NCI-H1694 (cell line): ENCODE results near the gene ZNF695.
A peak's percentile ranks its signal among the peaks of the same experiment; 100 is the strongest.
"Not testable (repeated sequence)": the region's sequence is repeated elsewhere in the genome, so short reads cannot be mapped to it uniquely, and the experiment has no call there.

ENCODE experiments used
- DNase-seq: peaks from one replicate; lab custom pipeline; 2025; lab: John Stamatoyannopoulos, UW

The ZNF695 gene

GRCh38 chr1:247007511-247008405 lies at the start of gene ZNF695:
Gene ZNF695, minus strand, starts transcription at chr1:247008057. Its CDS starts 149 bp downstream, at chr1:247007908.
- peak; percentile 96 for DNase-seq

DNA sequence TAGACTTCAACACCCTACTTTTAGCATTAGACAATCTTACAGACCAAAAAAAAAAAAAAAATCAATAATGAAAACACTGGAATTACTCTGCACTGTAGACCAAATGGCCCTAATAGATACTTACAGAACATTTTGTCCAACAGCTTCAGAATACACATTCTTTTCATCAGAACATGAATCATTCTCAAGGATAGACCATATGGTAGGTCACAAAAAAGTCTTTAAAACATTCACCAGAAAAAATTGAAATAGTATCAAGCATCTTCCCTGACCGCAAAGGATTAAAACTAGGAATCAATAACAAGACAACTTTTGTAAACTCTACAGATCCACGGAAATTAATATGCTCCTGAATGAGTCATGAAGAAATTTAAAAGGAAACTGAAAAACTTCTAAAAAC lies 48.2 kb upstream of the ZNF695 start:
- DNase-seq, result no peak

DNA sequence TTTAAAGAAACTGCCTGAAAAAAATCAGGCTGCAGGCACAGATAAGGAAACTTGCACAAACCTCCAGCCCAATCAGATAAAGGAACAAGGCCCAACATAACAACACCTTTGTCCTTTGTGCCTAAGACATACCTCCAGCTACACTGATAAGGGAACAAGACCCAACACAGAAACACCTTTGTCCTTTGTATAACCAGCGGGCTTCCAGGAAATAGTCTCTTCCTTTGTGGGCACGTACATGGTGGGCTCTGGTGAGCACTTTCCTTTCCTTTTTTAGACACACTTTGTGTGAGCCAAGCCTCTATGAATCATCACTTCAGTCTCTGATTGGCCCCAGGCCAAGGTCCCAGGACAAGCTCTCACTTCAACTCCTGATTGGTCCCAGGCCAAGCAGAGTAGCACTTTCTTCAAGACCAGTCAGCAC lies 47.1 kb upstream of the ZNF695 start:
- no peak for DNase-seq

- DNase-seq, result no peak
Observed at GRCh38 chr1:247047702-247048101, 39.8 kb upstream of the ZNF695 start.

DNA sequence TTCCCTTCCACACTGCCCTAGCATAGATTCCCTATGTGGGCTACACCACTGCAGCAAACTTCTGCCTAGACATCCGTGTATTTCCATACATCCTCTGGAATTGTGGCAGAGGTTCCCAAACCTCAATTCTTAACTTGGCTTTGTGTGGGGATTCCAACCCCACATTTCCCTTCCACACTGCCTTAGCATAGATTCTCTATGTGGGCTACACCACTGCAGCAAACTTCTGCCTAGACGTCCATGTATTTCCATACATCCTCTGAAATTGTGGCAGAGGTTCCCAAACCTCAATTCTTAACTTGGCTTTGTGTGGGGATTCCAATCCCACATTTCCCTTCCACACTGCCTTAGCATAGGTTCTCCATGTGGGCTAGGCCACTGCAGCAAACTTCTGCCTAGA lies 39.4 kb upstream of the ZNF695 start:
- DNase-seq, result no peak

- no peak for DNase-seq
Observed at GRCh38 chr1:247043406-247043805, 35.5 kb upstream of the ZNF695 start.

DNA sequence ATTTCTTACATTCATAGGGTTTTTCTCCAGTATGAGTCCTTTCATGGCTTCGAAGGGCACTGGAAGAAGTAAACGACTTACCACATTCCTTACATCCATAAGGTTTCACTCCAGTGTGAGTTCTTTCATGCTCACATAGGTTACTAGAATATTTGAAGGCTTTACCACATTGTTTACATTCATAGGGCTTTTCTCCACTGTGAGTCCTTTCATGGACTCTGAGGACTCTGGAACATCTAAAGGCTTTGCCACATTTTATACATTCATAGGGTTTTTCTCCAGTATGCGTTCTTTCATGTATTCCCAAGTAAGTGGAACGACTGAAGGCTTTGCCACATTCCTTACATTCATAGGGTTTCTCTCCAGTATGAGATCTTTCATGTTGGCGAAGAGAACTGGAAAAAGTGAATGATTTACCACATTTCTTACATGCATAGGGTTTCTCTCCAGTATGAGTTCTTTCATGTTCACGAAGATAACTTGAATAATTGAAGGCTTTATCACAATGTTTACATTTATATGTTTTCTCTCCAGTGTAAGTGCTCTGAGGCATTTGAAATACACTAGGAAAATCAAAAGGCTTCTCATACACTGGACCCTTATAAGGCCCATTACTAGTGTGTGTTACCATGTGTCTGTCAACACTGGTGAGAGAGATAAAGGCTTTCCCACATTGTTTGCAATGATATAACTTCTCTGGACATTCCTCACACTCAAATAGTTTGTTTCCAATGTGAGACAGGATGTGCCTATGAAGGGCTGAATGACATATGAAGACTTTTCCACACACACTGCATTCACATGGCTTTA lies 29.9 kb upstream of the ZNF695 start:
- no peak for DNase-seq

DNA sequence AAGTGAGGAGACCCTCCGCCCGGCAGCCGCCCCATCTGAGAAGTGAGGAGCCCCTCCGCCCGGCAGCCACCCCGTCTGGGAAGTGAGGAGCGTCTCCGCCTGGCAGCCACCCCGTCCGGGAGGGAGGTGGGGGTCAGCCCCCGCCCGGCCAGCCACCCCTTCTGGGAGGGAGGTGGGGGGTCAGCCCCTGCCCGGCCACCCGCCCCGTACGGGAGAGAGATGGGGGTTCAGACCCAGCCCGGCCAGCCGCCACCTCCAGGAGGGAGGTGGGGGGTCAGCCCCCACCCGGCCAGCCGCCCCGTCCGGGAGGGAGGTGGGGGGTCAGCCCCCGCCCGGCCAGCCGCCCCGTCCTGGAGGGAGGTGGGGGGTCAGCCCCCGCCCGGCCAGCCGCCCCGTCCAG lies 24.4 kb upstream of the ZNF695 start:
- not testable (repeated sequence) for DNase-seq

GRCh38 chr1:247024658-247025057 lies 16.8 kb upstream of the ZNF695 start:
- not testable (repeated sequence) for DNase-seq

DNA sequence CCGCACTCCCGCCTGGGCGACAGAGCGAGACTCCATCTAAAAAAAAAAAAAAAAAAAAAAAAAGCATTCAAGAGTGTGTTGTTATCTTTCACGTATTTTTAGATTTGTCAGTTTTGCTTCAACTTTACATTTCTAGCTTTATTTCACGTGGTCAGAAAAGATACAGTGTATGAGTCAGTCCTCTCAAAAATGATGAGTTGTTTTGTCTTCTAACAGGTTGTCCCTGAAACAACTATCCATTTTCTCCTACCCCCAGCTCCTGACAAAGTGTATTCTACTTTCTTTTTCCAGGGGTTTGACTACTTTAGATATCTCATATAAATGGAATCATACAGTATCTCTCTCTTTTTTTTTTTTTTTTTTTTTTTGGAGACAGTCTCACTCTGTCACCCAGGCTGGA lies 5.5 kb upstream of the ZNF695 start:
- DNase-seq, result no peak

GRCh38 chr1:247008406-247008799 lies 546 bp upstream of the ZNF695 start:
- DNase-seq, result no peak

DNA sequence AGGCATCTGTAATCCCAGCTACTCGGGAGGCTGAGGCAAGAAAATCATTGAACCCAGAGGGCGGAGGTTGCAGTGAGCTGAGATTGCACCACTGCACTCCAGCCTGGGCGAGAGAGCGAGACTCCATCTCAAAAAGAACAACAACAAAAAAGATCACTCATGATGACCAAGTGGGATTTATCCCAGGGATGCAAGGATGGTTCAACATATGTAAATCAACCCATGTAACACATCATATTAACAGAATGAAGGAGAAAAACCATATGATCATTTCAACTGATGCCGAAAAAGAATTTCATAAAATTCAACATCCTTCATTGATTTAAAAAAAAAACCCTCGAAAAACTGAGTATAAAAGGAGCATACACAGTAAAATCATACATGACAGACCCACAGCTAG lies 3.8 kb downstream of the ZNF695 start:
- not testable (repeated sequence) for DNase-seq

DNA sequence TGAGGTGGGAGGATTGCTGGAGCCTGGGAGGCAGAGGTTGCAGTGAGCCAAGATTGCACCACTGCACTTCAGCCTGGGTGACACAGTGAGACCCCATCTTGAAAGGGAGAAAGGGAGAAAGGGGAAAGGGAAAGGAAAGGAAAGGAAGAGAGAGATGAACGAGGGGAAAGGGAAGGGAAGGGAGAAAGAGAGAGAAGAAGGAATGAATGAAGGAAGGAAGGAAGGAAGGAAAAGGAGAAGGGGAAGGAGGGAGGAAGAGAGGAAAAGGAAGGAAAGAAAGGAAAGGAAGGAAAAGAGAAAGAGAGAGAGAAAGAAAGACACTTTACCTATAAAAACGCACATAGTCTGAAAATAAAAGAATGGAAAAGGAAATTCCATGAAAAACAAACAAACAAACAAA lies 18.0 kb downstream of the ZNF695 start:
- no peak for DNase-seq

DNA sequence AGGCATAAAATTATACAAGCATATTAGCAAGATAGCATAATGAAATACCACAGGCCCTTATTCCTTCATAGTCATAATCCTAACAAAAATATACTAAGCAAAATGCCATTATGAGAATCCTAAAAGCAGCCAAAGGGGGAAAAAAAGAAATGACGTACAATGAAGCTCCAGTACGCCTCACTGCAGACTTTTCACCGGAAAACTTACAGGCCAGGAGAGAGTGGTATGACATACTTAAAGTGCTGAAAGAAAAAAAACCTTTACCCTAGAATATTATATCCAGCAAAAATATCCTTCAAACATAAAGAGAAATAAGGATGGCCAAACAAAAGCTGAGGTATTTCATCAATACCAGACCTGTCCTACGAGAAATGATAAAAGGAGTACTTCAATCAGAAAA lies 19.5 kb downstream of the ZNF695 start:
- no peak for DNase-seq

DNA sequence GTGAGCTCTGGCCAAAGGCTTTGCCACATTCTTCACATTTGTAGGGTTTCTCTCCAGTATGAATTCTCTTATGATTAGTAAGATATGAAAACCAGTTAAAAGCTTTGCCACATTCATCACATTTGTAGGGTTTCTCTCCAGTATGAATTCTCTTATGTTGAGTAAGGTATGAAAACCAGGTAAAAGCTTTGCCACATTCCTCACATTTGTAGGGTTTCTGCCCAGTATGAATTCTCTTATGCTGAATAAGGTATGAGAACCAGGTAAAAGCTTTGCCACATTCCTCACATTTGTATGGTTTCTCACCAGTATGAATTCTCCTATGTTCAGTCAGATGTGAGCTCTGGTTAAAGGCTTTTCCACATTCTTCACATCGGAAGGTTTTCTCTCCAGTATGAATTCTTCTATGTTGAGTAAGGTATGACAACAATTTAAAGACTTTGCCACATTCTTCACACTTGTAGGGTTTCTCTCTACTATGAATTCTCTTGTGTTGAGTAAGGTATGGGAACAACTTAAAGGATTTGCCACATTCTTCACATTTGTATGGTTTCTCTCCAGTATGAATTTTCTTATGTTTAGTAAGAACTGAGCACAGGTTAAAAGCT lies 20.7 kb downstream of the ZNF695 start:
- no peak for DNase-seq

DNA sequence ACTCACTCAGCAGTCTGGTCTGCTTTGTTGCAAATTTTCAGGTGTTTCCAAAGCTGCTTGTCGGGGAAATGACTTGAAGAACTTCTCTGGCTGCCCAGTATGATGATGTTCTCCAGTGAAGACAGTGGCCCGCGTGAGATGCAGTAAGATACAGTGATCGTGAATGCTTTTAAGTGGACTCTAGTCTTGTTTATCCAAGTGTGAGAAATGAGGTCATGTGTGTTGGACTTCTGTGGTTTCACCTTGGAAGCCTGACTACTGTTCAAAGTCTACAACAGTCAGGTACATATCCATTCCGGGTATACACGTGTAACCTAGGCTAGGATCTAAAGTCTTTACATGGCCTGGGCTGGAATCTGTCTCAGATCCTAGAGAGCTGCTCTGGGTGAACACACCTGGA lies 29.1 kb downstream of the ZNF695 start:
- DNase-seq, result no peak

GRCh38 chr1:246978281-246978680 lies 29.6 kb downstream of the ZNF695 start:
- no peak for DNase-seq

DNA sequence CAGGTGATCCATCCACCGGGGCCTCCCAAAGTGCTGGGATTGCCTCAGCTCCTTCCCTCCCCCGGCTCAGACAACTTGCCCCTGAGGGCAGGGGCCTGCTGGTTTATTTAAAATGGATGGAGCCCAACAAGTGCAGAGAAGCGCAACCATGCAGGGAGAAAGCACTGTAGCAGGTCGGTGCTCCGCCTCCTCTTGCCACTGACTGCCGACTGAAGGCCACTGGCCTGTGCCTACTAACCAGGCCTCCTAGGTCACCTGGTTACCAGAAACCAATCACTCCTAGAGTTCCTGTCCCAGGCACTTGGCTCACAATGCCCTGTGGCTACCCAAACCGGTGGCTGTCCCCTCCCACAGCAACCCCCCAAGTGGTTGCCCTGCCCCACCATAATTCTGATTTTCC lies 35.9 kb downstream of the ZNF695 start:
- DNase-seq, result no peak

DNA sequence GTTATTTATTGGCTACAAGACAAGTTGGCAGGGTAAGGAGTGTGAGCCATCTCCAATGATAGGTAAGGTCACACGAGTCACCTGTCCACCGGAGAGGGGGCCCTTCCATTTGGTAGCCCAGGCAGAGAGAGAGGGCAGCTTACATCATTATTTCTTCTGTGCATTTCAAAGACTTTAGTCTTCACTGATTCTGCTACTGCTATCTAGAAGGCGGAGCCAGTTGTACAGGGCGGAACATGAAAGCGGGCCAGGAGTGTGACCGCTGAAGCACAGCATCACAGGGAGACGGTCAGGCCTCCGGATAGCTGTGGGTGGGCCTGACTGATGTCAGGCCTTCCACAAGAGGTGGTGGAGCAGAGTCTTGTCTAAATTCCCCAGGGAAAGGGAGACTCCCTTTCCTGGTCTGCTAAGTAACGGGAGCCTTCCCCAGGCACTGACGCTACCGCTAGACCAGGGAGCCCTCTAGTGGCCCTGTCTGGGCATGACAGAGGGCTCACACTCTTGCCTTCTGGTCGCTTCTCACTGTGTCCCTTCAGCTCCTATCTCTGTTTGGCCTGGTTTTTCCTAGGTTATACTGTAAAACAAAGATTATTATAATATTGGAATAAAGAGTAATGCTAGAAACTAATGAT lies 36.7 kb downstream of the ZNF695 start:
- DNase-seq, result peak; percentile 4

DNA sequence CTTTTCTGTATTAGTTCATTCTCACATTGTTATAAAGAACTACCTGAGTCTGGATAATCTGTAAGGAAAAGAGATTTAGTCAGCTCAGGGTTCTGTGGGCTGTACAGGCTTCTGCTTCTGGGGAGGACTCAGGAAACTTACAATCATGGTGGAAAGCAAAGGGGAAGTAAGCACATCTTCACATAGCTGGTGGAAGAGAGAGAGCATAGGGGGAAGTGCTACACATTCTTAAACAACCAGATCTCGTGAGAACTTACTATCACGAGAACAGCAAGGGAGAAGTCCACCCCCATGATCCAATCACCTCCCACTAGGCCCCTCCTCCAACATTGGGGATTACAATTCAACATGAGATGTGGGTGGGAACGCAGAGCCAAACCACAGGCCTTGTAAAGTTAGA lies 38.2 kb downstream of the ZNF695 start:
- DNase-seq, result no peak

- DNase-seq, result no peak
Observed at GRCh38 chr1:246966502-246966901, 41.4 kb downstream of the ZNF695 start.
